ENCODE measurements around the gene FBXO27.

Gene FBXO27

DNA sequence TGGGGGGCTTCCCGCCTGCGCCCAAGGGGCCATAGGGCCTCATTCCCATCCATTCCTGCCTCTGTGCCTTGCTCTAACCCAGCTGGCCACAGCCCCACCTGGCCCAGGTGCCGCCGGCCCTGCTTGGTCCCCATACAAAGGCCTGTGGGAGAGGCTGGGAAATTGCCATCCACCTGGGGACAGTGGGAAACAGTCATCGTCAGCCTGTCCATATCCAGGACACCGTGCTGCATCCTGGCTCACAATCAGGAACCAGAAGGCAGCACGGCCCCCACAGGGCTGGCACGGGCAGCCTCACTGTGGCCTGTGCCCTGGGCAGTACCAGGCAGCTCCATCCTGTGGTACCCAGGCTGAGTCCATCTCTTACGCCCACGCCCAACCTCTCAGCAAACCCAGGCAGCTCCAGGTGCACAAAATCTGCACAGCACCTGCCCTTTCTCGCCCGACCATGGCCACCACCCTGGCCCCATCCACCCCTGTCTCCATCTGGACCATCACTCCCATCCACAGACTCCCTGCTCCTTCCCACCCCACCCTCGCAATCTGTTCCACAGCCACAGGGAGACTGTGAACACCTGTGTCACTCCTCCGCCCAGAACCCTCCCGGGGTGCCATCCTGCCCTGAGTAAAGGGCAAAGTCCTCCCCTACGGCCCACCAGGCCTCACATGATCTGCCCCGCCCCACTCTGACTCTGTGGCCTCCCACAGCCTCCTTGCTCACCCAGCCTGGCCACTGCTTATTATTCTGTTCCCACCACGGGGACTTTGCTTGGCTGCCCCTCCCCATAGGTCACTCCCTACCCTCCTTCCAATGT lies 21.1 kb upstream of the FBXO27 start:
- TF ChIP-seq EZH2 (IDR thresholded peaks at IDR 0.05; ENCODE audit: borderline replicate concordance, low read depth, low read length, severe bottlenecking) = no peak
- no peak for TF ChIP-seq CTCF (IDR thresholded peaks at IDR 0.05; ENCODE audit: borderline replicate concordance, extremely low read depth, low read length, poor library complexity, severe bottlenecking)
- no peaks in the 10 kb centered on the region for H3K36me3 ChIP-seq (ENCODE audit: insufficient read depth, low read length)
- ATAC-seq (ENCODE audit: insufficient read depth, low read depth) = no peak
- H3K9ac ChIP-seq (ENCODE audit: low read depth, low read length) = no peak overlapping the region
- no peak overlapping the region for H3K4me2 ChIP-seq (ENCODE audit: insufficient read depth, low read length)
- no peaks in the 10 kb centered on the region for H3K4me1 ChIP-seq (ENCODE audit: insufficient read depth, low read length)
- no peaks in the 10 kb centered on the region; the same call in 1 of the 2 replicates for H4K20me1 ChIP-seq (ENCODE audit: insufficient read depth, low read length)
- DNase-seq = no peak
- H3K79me2 ChIP-seq (ENCODE audit: insufficient read depth, low read length) = no peaks in the 10 kb centered on the region
- H3K27ac ChIP-seq (ENCODE audit: low read length) = no peak overlapping the region
- H3K27me3 ChIP-seq (ENCODE audit: insufficient read depth, low read length, poor library complexity) = no peaks in the 10 kb centered on the region
- H3K4me3 ChIP-seq (ENCODE audit: low read depth in 1 of 2, low read length in 2 of 2) = no peak overlapping the region
- no peaks in the 10 kb centered on the region for H3K9me3 ChIP-seq (ENCODE audit: insufficient read depth, low read length, severe bottlenecking)
- no peak overlapping the region for H2AFZ ChIP-seq (ENCODE audit: low read depth, low read length)

GRCh38 chr19:39052846-39053245 lies 20.5 kb upstream of the FBXO27 start:
- no peak overlapping the region for H3K4me2 ChIP-seq (ENCODE audit: insufficient read depth, low read length)
- H3K9me3 ChIP-seq (ENCODE audit: insufficient read depth, low read length, severe bottlenecking) = no peaks in the 10 kb centered on the region
- TF ChIP-seq CTCF (IDR thresholded peaks at IDR 0.05; ENCODE audit: borderline replicate concordance, extremely low read depth, low read length, poor library complexity, severe bottlenecking) = no peak
- TF ChIP-seq EZH2 (IDR thresholded peaks at IDR 0.05; ENCODE audit: borderline replicate concordance, low read depth, low read length, severe bottlenecking) = no peak
- no peak overlapping the region for H2AFZ ChIP-seq (ENCODE audit: low read depth, low read length)
- no peaks in the 10 kb centered on the region; the same call in 1 of the 2 replicates for H4K20me1 ChIP-seq (ENCODE audit: insufficient read depth, low read length)
- H3K27ac ChIP-seq (ENCODE audit: low read length) = no peak overlapping the region
- DNase-seq (no peak), ATAC-seq (ENCODE audit: insufficient read depth, low read depth) (no peak)
- H3K4me3 ChIP-seq (ENCODE audit: low read depth in 1 of 2, low read length in 2 of 2) = no peak overlapping the region
- no peaks in the 10 kb centered on the region for H3K4me1 ChIP-seq (ENCODE audit: insufficient read depth, low read length)
- H3K27me3 ChIP-seq (ENCODE audit: insufficient read depth, low read length, poor library complexity) = no peaks in the 10 kb centered on the region
- no peak overlapping the region for H3K9ac ChIP-seq (ENCODE audit: low read depth, low read length)
- no peaks in the 10 kb centered on the region for H3K36me3 ChIP-seq (ENCODE audit: insufficient read depth, low read length)
- no peaks in the 10 kb centered on the region for H3K79me2 ChIP-seq (ENCODE audit: insufficient read depth, low read length)

DNA sequence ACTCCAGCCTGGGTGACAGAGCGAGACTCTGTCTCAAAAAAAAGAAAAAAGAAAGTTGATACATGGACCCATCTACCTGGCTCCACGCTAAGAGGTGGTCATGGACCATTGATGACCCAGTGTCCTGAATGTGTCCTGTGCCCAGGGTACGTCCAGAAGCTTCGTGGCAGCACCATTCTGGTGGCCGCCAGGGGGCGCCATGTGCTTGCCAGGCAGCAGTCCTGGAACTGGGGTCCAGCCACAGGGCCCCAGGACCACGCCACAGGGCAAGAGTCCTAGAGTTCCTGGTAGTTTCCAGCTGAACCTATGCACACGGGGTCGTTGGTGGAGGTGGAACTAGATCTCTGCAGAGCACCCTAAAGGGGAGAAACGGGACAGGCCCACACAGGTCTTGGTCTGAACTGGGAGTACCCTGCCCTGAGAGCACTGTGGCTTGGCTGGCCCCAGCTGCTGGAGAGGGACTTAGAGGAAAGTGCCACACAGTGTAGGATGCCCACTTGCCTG lies 19.9 kb upstream of the FBXO27 start:
- DNase-seq = peak; percentile 53
- Histone ChIP-seq H3K36me3 (ENCODE audit: insufficient read depth, low read length) (no peaks in the 10 kb centered on the region), H3K4me2 (ENCODE audit: insufficient read depth, low read length) (no peak overlapping the region), H3K79me2 (ENCODE audit: insufficient read depth, low read length) (no peaks in the 10 kb centered on the region), H3K4me1 (ENCODE audit: insufficient read depth, low read length) (no peaks in the 10 kb centered on the region), H3K4me3 (ENCODE audit: low read depth in 1 of 2, low read length in 2 of 2) (no peak overlapping the region), H3K9me3 (ENCODE audit: insufficient read depth, low read length, severe bottlenecking) (no peaks in the 10 kb centered on the region), H3K27me3 (ENCODE audit: insufficient read depth, low read length, poor library complexity) (no peaks in the 10 kb centered on the region), H2AFZ (ENCODE audit: low read depth, low read length) (no peak overlapping the region), H4K20me1 (ENCODE audit: insufficient read depth, low read length) (no peaks in the 10 kb centered on the region; the same call in 1 of the 2 replicates), H3K27ac (ENCODE audit: low read length) (no peak overlapping the region), H3K9ac (ENCODE audit: low read depth, low read length) (no peak overlapping the region)
- TF ChIP-seq EZH2 (IDR thresholded peaks at IDR 0.05; ENCODE audit: borderline replicate concordance, low read depth, low read length, severe bottlenecking) (no peak), CTCF (IDR thresholded peaks at IDR 0.05; ENCODE audit: borderline replicate concordance, extremely low read depth, low read length, poor library complexity, severe bottlenecking) (peak; percentile 83)
- peak; percentile 71; the same call in 2 of the 3 replicates for ATAC-seq (ENCODE audit: insufficient read depth, low read depth)
